ENCODE results near the gene IL37.
"Not testable (repeated sequence)": the region's sequence is repeated elsewhere in the genome, so short reads cannot be mapped to it uniquely, and the experiment has no call there.

IL37 gene

DNA sequence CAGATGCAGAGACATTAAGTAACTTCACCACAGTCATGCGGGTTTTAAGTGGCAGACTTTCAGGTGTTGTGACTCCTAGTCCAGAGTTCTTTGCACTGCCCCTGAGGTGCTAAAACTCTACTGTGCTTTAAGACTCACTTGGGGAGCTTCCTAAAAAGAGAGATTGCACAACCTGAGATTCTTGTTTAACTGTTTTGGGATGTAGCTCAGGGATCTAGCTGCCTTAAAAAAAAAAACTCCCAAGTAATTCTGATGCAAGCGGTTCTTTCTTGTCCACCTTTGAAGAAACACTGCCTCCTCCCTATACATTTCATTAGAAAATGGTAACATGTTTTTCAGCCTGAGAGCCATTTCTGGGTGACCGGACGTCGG lies 13.0 kb downstream of the IL37 start:
- no peak for DNase-seq

GRCh38 chr2:112924360-112924759 lies 13.4 kb downstream of the IL37 start:
- DNase-seq: no peak

- DNase-seq: no peak
Observed at GRCh38 chr2:112924821-112925220, 13.9 kb downstream of the IL37 start.

- DNase-seq: no peak
Observed at GRCh38 chr2:112926707-112927106, 15.7 kb downstream of the IL37 start.

DNA sequence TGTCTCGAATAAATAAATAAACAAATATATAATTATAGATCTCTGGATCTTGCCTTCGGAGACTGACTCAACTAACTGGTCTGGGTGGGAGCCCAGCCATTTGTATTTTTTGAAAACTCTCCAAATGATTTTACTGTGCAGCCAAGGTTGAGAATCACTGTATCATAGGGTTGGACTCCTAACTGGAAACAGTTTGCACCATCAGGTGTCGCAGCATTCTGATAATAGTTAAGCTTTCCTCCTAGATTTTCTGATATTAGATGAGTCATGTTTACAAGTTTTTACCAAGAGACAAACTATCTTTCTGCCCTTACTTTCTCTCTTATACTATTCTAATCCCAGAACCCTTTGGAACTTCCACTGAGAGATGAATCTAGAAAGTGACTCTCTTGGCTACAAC lies 16.8 kb downstream of the IL37 start:
- DNase-seq: no peak

DNA sequence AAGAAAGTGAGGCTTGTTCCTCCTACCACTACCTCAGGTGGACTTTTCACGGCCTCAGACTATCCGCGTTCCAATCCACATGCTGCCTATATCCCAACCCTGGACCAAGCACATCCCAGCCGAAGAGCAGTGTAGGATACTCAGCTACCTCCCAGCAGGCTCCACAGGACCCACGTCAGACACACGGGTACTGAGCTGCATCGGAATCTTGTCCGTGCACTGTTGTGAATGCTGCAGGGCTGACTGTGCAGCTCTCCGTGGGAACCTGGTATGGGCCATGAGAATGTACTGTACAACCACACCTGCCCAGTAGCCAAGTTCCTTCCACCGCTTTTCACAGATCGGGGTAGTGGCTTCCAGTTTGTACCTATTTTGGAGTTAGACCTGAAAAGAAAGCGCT lies 22.3 kb downstream of the IL37 start:
- DNase-seq: no peak

GRCh38 chr2:112934117-112934516 lies 23.2 kb downstream of the IL37 start:
- not testable (repeated sequence) for DNase-seq

DNA sequence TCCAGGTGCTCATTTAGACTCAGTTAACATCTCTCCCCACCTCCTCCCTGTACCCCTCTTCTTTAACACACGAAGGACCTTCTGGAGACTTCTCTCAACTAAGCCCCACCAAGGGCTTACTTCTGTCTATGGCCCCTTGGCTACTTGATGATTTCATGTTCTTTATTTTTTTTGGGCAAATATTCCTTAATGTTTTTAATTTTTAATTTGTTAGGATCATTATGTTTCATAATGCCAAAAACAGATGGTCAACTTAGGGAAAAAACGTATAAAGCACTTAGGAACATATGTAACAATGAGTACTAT lies 25.9 kb downstream of the IL37 start:
- no peak for DNase-seq

DNA sequence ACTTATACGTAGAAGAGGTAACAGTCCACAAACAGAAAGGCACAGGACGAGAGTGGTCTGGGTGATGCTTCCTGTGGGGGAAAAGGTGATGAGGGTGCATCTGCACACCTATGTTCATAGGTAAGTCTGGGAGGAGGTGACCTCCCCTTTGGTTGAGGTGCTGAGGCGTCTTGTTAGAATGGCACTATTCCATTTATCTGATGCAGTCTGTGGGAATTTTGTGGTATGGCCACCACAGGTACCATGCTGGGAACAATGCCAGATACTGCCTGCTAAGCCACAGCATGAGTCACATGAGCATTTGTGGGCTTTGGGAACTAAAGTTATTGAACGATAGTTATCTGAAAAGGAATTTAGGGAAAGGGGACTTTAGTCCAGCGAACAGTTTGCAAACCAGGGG lies 27.9 kb downstream of the IL37 start:
- DNase-seq: no peak

DNA sequence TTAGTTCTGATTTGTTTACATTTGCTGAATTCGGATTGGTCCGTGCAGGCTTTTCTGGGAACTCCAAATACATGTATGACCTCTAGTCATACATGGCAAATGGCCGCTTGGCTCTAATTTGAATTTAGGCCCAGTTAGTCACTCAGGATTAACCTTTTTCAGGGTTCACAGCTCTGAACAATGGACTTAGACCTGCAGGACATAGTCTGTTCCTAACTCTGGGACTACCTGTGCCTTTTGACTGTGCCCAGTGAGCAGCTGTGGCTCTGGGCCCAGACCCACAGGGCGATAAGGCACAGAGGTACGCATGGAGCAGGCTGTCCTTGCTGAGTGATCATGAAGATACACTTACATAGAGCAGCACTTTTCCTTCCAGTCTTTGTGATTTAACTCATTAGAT lies 28.5 kb downstream of the IL37 start:
- DNase-seq: no peak

DNA sequence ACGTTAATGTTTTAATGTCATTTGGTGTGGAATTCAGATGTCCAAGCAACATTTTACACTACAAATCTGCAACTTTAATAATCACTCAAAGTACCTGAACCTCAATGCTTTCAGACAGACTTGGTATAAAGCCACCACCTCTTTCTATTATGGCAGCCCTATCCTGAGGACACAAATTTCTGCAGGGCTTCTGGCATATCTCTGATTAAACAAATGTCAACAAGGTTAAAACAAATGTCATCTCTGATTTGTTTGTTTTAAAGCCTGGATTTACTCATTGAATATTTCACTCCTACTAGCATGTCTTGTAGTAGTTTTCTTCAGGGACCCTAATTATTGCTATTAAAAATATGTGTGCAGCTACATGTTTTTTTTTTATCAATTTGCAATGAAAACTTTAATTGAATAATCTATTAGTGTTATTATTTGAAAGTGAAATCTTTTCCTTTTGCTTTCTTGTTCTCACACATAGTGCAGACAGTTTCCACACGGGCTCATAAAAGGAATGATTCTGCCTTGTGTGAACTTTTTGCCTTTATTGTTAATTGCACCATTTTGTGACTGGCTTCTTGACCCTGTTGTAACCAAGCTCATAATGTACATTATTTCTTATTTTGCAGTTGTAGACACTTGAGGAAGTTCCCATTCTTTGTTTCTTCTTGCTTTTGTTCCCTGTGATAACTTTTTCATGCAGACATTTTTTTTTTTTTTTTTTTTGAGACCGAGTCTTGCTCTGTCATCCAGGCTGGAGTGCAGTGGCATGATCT lies 30.1 kb downstream of the IL37 start:
- no peak for DNase-seq

GRCh38 chr2:112941753-112942653 lies 31.0 kb downstream of the IL37 start:
- peak; percentile 6 for DNase-seq

GRCh38 chr2:112942654-112943002 lies 31.7 kb downstream of the IL37 start:
- no peak for DNase-seq

DNA sequence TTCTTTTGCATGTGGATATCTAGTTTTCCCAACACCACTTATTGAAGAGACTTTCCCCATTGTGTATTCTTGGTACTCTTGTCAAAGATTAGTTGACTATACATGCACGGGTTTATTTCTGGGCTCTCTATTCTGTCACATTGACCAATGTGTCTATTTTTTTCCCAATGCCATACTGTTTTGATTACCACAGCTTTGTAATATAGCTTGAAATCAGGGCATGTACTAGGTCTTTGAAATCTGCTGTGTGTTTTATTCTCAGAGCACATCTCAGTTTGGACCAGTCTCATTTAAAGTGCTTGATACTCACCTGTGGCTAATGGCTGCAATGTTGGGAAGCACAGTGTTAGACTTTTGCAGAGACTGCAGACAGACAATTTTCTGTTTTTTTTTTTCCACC lies 34.0 kb downstream of the IL37 start:
- no peak for DNase-seq

DNA sequence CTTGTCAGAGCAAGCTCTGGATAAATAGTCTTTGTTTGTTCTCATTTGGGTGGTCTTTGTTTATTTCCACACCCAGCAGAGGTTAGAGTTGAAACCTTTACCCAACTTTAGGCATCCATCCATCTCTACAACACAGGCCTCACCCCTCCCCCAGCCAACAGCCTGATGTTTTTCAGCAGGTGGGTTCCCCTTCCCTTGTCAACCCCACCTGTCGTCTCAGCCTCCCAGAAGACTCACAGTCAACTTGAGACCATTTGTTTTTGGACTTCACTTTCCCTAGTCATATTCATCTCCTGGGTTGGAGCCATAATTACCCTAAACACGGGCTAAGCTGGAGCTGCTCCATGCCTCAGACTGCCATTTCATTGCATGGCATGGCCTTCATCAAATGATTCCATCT lies 35.1 kb downstream of the IL37 start:
- no peak for DNase-seq

DNA sequence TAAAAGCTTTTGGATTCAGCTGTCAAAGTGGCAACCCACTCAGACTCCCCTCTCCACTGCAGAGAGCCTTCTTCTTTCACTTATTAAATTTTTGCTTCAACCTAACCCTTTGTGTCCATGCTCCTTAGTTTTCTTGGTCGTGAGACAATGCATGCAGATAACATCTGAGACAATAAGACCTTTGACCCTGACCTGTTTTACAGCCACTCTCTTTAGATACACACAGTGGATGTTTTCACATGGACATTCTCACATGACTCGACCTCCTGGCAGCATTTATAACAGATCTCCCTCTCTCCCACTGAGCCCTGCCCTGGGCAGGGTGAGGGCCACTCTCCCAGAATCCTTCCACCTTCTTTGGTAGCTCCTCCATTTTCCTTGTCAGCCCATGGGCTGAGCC lies 36.4 kb downstream of the IL37 start:
- DNase-seq: no peak

- no peak for DNase-seq
Observed at GRCh38 chr2:112949456-112949855, 38.5 kb downstream of the IL37 start.

- no peak for DNase-seq
Observed at GRCh38 chr2:112954364-112954763, 43.4 kb downstream of the IL37 start.

DNA sequence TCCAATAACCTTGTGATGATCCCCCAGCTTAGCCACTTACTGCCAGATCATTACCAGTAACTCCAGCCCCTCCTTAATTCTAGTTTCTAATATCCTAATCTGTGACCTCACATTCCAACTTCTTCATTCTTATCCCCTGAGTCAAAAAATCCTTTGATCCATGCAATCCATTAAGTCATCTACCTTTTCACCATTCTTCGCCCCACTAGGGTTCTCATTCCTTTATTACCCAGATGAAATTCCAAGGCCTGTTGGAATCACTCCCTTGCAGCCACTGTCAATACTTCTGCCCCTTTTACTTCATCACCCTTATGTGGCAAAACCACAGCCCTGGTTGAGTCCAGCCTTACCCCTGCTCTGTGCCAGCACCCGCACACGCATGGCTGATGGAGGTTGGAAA lies 46.5 kb downstream of the IL37 start:
- DNase-seq: no peak

DNA sequence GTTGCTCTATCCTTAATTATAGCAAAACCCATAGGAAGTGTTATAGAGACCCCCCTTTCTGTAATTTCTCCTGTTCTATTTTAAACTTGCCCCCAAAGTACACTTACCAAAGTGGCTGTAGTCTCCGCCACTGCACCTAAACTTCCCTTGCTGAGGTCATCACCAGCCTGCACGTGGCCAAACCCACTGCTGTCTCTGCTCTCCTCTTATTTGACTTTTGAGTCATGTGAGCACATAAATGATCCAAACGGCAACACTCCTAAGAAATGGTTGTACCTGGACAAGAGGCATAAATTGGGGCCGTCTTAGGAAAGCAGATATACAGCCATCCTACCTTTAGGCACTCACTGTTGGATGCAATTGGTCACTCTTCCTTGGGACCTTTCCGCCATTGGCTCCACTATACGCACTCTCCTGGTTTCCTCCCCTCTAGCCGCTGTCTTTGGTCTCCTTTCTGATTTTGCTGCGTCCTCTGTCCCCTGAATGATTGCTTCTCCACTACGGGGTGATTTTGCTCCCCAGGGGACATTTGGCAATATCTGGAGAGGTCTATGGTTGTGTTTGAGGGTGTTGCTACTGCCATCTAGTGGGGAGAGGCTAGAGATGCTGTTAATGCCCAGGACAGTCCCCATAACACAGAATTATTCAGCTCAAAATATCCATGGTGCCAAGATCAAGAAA lies 47.6 kb downstream of the IL37 start:
- peak; percentile 41 for DNase-seq

- no peak for DNase-seq
Observed at GRCh38 chr2:112959109-112959812, 48.3 kb downstream of the IL37 start.

GRCh38 chr2:112960230-112960825 lies 49.4 kb downstream of the IL37 start:
- no peak for DNase-seq

Data from NCI-H1436 (cell line).